Measurements from ENCODE around the gene PLXNA3. TPM values are rescaled to one million over a fixed set of nuclear protein-coding genes. Genes with fewer than 3 reads are reported as not detected.

Gene PLXNA3
- total RNA-seq, 1 experiment from 2014 or later = 89.3 TPM

DNA sequence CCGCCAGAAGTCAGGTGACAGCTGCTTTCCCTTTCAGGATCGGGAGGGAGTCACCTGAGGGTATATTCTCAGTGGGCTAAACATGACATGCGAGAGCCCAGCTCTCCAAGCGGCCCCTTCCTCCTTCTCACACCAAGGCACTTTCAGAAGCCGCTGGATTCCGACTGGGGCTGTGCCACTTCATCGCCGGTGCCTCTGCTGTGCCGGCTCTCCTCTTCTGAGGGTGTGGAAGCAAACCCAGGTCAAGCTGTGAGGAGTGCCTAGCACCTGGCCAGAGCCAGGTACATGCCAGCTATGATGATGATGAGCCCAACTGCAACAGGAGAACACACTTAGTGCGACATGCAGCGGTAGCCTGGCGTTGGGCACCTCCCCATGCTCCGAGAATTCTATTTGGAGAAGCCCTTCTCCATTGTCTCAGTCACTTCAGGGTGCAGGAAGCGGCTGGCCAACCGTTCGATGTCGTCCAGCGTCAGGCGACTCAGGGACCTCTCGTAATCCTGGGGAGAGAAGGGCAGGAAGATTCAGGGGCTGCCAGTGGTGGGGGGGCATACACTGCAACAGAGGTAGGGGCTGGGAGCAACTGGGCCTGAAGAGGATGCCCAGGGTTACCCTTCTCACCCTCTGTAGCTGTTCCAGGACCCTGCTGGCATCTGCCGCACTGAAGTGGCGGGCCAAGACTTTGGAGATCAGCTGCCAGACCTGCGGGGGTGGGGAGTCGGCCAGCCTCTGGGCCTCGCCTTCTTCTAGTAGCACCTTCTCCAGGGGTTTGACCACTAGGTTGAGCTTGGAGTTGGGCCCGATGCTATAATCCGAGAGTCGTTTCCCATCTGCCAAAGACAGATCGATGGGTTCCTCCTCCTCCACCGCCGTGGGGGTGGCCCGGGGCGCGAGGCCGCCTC, 27.3 kb downstream of the PLXNA3 start:
- ChIA-PET CTCF (no interaction called here), RAD21 (ENCODE audit: low non-redundant PET in 1 of 2, low total read pairs in 2 of 2, uncharacterized antibody in 2 of 2, unreplicated experiment in 2 of 2) (no interaction called here), POLR2A (no interaction called here)
- TF ChIP-seq ELF1 (IDR thresholded peaks at IDR 0.05; ENCODE audit: borderline replicate concordance, low read depth) (no peak), EGR1 (IDR thresholded peaks at IDR 0.05; ENCODE audit: low read depth) (no peak), CEBPB (IDR thresholded peaks at IDR 0.05; ENCODE audit: low read depth) (no peak), YY1 (IDR thresholded peaks at IDR 0.05; ENCODE audit: extremely low read depth, insufficient replicate concordance, low read depth, low read length) (no peak), SRF (IDR thresholded peaks at IDR 0.05; ENCODE audit: low read depth) (no peak), RAD21 (IDR thresholded peaks at IDR 0.05; ENCODE audit: low read depth) (no peak), EZH2phosphoT487 (IDR thresholded peaks at IDR 0.05; ENCODE audit: borderline replicate concordance) (no peak), POLR2A (IDR thresholded peaks at IDR 0.05; ENCODE audit: borderline replicate concordance, extremely low read depth, insufficient read depth, insufficient read length) (no peak)
- TF ChIP-seq, protein P1, sequence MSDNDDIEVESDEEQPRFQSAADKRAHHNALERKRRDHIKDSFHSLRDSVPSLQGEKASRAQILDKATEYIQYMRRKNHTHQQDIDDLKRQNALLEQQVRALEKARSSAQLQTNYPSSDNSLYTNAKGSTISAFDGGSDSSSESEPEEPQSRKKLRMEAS (IDR thresholded peaks at IDR 0.05) = no peak
- no peaks in the 10 kb centered on the region for H4K20me1 ChIP-seq (ENCODE audit: insufficient read depth)
- H3K4me3 ChIP-seq (replicated peaks in 1 of 2; ENCODE audit: low read depth in 1 of 2, low read length in 2 of 2) = peak overlapping the region; percentile 59 to 67
- no peak overlapping the region for H2AFZ ChIP-seq (ENCODE audit: low read depth, low read length, poor library complexity, severe bottlenecking)
- DNase-seq (ENCODE audit: low read depth, low spot score) (no peak), ATAC-seq (no peak)
- TSS peak; percentile 3 for BruUV-seq (replicated peaks)
- H3K4me2 ChIP-seq (ENCODE audit: low read length) = peak overlapping the region; percentile 74
- H3K9me2 ChIP-seq (ENCODE audit: insufficient read depth) = no peaks in the 10 kb centered on the region
- intact Hi-C loops (cut with micrococcal nuclease) = no loop called here
- no peaks in the 10 kb centered on the region for H3K9me3 ChIP-seq (ENCODE audit: control insufficient read depth in 1 of 2, insufficient read depth in 1 of 2, low read depth in 1 of 2, low read length in 2 of 2)
- peaks cover 7 to 32% of the 10 kb centered on the region in 2 experiments; a peak in 3 of 4 replicates for H3K4me1 ChIP-seq (ENCODE audit: control insufficient read depth in 1 of 2, insufficient read depth in 2 of 2, low read length in 2 of 2)
- H3K27me3 ChIP-seq (ENCODE audit: insufficient read depth, low read length) = no peaks in the 10 kb centered on the region
- H3K27ac ChIP-seq (ENCODE audit: low read depth, low read length) = peak overlapping the region; percentile 92
- H3K79me2 ChIP-seq (ENCODE audit: insufficient read depth, low read length) = peaks cover 15% of the 10 kb centered on the region
- peak overlapping the region; percentile 77 for H3K9ac ChIP-seq (ENCODE audit: low read length)
- peaks cover 0 to 10% of the 10 kb centered on the region in 2 experiments; a peak in 1 of 4 replicates for H3K36me3 ChIP-seq (ENCODE audit: control insufficient read depth in 1 of 2, insufficient read depth in 2 of 2, low read length in 2 of 2)

DNA sequence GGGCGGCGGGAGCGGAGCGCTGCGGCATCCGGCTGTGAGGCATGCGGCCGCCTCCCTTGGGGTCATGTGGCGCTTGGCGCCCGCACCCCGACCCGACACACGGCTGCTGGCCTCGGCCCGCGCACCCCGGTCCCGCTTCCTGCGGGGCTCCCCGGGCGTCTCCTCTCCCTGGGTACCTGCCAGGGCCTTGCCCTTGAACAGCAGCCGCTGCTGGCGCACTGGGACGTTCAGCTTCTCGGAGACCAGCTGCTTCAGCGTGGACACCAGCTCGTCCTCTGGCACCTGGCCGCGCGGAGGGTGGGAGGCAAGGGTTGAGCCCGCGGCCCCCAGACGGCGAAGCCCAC, 27.9 kb downstream of the PLXNA3 start:
- BruUV-seq (replicated peaks) = no TSS peak
- Histone ChIP-seq H3K4me1 (ENCODE audit: control insufficient read depth in 1 of 2, insufficient read depth in 2 of 2, low read length in 2 of 2) (peaks cover 7 to 32% of the 10 kb centered on the region in 2 experiments; a peak in 3 of 4 replicates), H4K20me1 (ENCODE audit: insufficient read depth) (no peaks in the 10 kb centered on the region), H3K27me3 (ENCODE audit: insufficient read depth, low read length) (no peaks in the 10 kb centered on the region), H3K79me2 (ENCODE audit: insufficient read depth, low read length) (peaks cover 15% of the 10 kb centered on the region), H3K27ac (ENCODE audit: low read depth, low read length) (peak overlapping the region; percentile 92), H3K9me3 (ENCODE audit: control insufficient read depth in 1 of 2, insufficient read depth in 1 of 2, low read depth in 1 of 2, low read length in 2 of 2) (no peaks in the 10 kb centered on the region), H2AFZ (ENCODE audit: low read depth, low read length, poor library complexity, severe bottlenecking) (no peak overlapping the region), H3K4me3 (replicated peaks in 1 of 2; ENCODE audit: low read depth in 1 of 2, low read length in 2 of 2) (peak overlapping the region; percentile 59 to 67), H3K9ac (ENCODE audit: low read length) (peak overlapping the region; percentile 77), H3K4me2 (ENCODE audit: low read length) (peak overlapping the region; percentile 74), H3K36me3 (ENCODE audit: control insufficient read depth in 1 of 2, insufficient read depth in 2 of 2, low read length in 2 of 2) (peaks cover 0 to 10% of the 10 kb centered on the region in 2 experiments; a peak in 1 of 4 replicates), H3K9me2 (ENCODE audit: insufficient read depth) (no peaks in the 10 kb centered on the region)
- DNase-seq (ENCODE audit: low read depth, low spot score) = no peak
- intact Hi-C loops (cut with micrococcal nuclease) = no loop called here
- ChIA-PET POLR2A (interaction anchor here (0.6 kb wide), 1 partner anchor 117 kb away, joined by 4 read pairs; no protein-coding TSS in a partner anchor), RAD21 (ENCODE audit: low non-redundant PET in 1 of 2, low total read pairs in 2 of 2, uncharacterized antibody in 2 of 2, unreplicated experiment in 2 of 2) (no interaction called here), CTCF (no interaction called here)
- TF ChIP-seq YY1 (IDR thresholded peaks at IDR 0.05; ENCODE audit: extremely low read depth, insufficient replicate concordance, low read depth, low read length) = no peak
- no peak for TF ChIP-seq TCF7L2 (IDR thresholded peaks at IDR 0.05; ENCODE audit: borderline replicate concordance, extremely low read depth, insufficient read depth, insufficient read length)
- TF ChIP-seq ZFX (IDR thresholded peaks at IDR 0.05) = peak; percentile 71; the same call in 1 of the 2 replicates
- ATAC-seq = no peak
